K562 (cell line): ENCODE measurements around the gene PIRT. TPM values are rescaled to one million over a fixed set of nuclear protein-coding genes. Genes with fewer than 3 reads are reported as not detected.

Experiments used
- ATAC-seq: fragments of 200-7000 bp; cut with Tn5 transposase; 3 replicates; pipeline ENCODE4 v1.9.1; 2020; ENCODE audit warnings: moderate library complexity
- BruUV-seq: library from RNA; stranded (reverse); fragments of 400-500 nt; replicated peaks from 2 replicates; lab custom pipeline; 2021; lab: Mats Ljungman, UMichigan
- CTCF ChIA-PET: fragments of 300-600 bp; formaldehyde crosslinking; extraction: SDS; loops from one replicate; lab custom pipeline; 2021; ENCODE audit warnings: low intra/inter-chr PET ratio; lab: Yijun Ruan, JAX
- POLR2A ChIA-PET: fragments of 300-600, 350-650 bp; sonication (Branson Sonifier 250); formaldehyde crosslinking; extraction: SDS; loops from one replicate; lab custom pipeline; 2021; ENCODE audit warnings: antibody characterized with exemption, inconsistent platforms; lab: Yijun Ruan, JAX
- DNase-seq, 4 experiments: peaks; one replicate each; pipeline versions ENCODE4 v3.0.0 to v3.0.0-alpha.2; 2011 to 2018; ENCODE audit warnings: low spot score in 3 of 4, mixed read lengths in 3 of 4; ENCODE audit errors: extremely low read depth in 1 of 4
- FAIRE-seq: peaks from 2 replicates; lab custom pipeline; 2011; peaks lifted over from hg19 to GRCh38; lab: Jason Lieb, UNC
- H2AFZ ChIP-seq: 2 replicates; pipeline ENCODE4 v1.6.0; 2011; ENCODE audit warnings: low read depth, low read length, control low read depth, inconsistent platforms
- H3K27ac ChIP-seq: fragments of 200-600 bp; 3 replicates; pipeline ENCODE4 v1.8.0; 2011; ENCODE audit warnings: low read depth, mild to moderate bottlenecking, control low read depth, inconsistent platforms, low read length, moderate library complexity, mixed read lengths; ENCODE audit errors: extremely low read depth
- H3K27me3 ChIP-seq, 2 experiments: fragments of 300-600 bp in 1 of 2; 2 replicates in 1 of 2; 3 replicates in 1 of 2; pipeline versions ENCODE4 v1.6.0 to v1.8.0; 2011; ENCODE audit warnings: inconsistent platforms in 2 of 2, low read length in 2 of 2, mild to moderate bottlenecking in 1 of 2, mixed read lengths in 1 of 2, moderate library complexity in 1 of 2; ENCODE audit not compliant: control insufficient read depth in 2 of 2, insufficient read depth in 2 of 2
- H3K36me3 ChIP-seq: fragments of 300-600 bp; 3 replicates; pipeline ENCODE4 v1.8.0; 2011; ENCODE audit warnings: mild to moderate bottlenecking, low read length, inconsistent platforms; ENCODE audit not compliant: control insufficient read depth, insufficient read depth
- H3K4me1 ChIP-seq, 2 experiments: fragments of 200-600 bp in 1 of 2; replicated peaks in 1 of 2; 2 replicates in 1 of 2; 3 replicates in 1 of 2; pipeline versions ENCODE4 v1.5.1 to v1.8.0; 2011; ENCODE audit warnings: inconsistent platforms in 2 of 2, low read length in 2 of 2, mild to moderate bottlenecking in 1 of 2, mixed read lengths in 1 of 2, moderate library complexity in 1 of 2; ENCODE audit not compliant: control insufficient read depth in 2 of 2, insufficient read depth in 2 of 2
- H3K4me2 ChIP-seq: 2 replicates; pipeline ENCODE4 v1.6.1; 2011; ENCODE audit warnings: low read length, control low read depth, inconsistent platforms, mixed read lengths; ENCODE audit not compliant: insufficient read depth
- H3K4me3 ChIP-seq: fragments of 200-600 bp; sonication (generic), shearing (Covaris generic); 2 replicates; pipeline ENCODE4 v1.5.1; 2016; ENCODE audit warnings: control low read depth, inconsistent platforms
- H3K79me2 ChIP-seq: fragments of 200-600 bp; 3 replicates; pipeline ENCODE4 v1.8.0; 2011; ENCODE audit warnings: low read length, inconsistent platforms; ENCODE audit not compliant: control insufficient read depth, insufficient read depth
- H3K9ac ChIP-seq, 2 experiments: 2 replicates each; pipeline versions ENCODE4 v1.6.0 to v1.6.1; 2011; ENCODE audit warnings: low read depth in 2 of 2, low read length in 2 of 2, control low read depth in 1 of 2, inconsistent platforms in 1 of 2, mild to moderate bottlenecking in 1 of 2, mixed read lengths in 1 of 2; ENCODE audit not compliant: insufficient read depth in 1 of 2
- H3K9me1 ChIP-seq: one replicate; pipeline ENCODE4 v1.6.0; 2011; ENCODE audit warnings: inconsistent platforms, mild to moderate bottlenecking, low read length, moderate library complexity; ENCODE audit not compliant: control insufficient read depth, insufficient read depth
- H3K9me3 ChIP-seq: replicated peaks from 2 replicates; pipeline ENCODE4 v1.5.1; 2011; ENCODE audit warnings: low read depth, low read length, inconsistent platforms; ENCODE audit not compliant: control insufficient read depth, insufficient read depth
- H4K20me1 ChIP-seq: replicated peaks from 2 replicates; pipeline ENCODE4 v1.6.1; 2011; ENCODE audit warnings: low read length, inconsistent platforms, mixed read lengths; ENCODE audit not compliant: control insufficient read depth, insufficient read depth
- CBX5 ChIP-seq: IDR thresholded peaks from 2 replicates; pipeline ENCODE4 v1.6.1; 2014; ENCODE audit warnings: low read depth, borderline replicate concordance
- FOXP4 ChIP-seq: sonication (generic); formaldehyde crosslinking; IDR thresholded peaks from 2 replicates; pipeline ENCODE4 v1.8.0; 2022; ENCODE audit warnings: mild to moderate bottlenecking, missing genetic modification reagents, borderline replicate concordance
- L3MBTL2 ChIP-seq: fragments of 450-650 bp; IDR thresholded peaks from 2 replicates; pipeline ENCODE4 v1.6.1; 2016; ENCODE audit warnings: mild to moderate bottlenecking, moderate library complexity
- MNT ChIP-seq, 2 experiments: fragments of 450-650 bp; conservative IDR thresholded peaks; 2 replicates each; pipeline ENCODE4 v1.6.1; 2017; ENCODE audit warnings: mild to moderate bottlenecking in 2 of 2, moderate library complexity in 2 of 2
- NFATC3 ChIP-seq: fragments of 450-650 bp; IDR thresholded peaks from 2 replicates; pipeline ENCODE4 v1.6.1; 2017; ENCODE audit warnings: mild to moderate bottlenecking
- NUFIP1 ChIP-seq: fragments of 450-650 bp; IDR thresholded peaks from 2 replicates; pipeline ENCODE4 v1.6.1; 2018; ENCODE audit not compliant: partially characterized antibody
- POLR2H ChIP-seq: IDR thresholded peaks from 2 replicates; pipeline ENCODE4 v1.6.1; 2016; ENCODE audit warnings: missing genetic modification characterization, low read depth, mild to moderate bottlenecking, control low read depth, missing compliant biosample characterization, moderate library complexity
- TAF7 ChIP-seq: fragments of 450-650 bp; IDR thresholded peaks from 2 replicates; pipeline ENCODE4 v1.6.1; 2016; ENCODE audit warnings: missing genetic modification characterization, missing compliant biosample characterization
- ZNF277 ChIP-seq: fragments of 250-450 bp; sonication (Bioruptor Pico); IDR thresholded peaks from 2 replicates; pipeline ENCODE4 v1.8.0; 2022; ENCODE audit warnings: inconsistent platforms, mild to moderate bottlenecking, moderate library complexity, borderline replicate concordance
- WGBS: fragments of 100-300 bp; shearing (Covaris generic); methylation state at CpG from one replicate; pipeline ENCODE4 v1.1.6; 2016; ENCODE audit warnings: low coverage, mixed read lengths; ENCODE audit not compliant: insufficient coverage; ENCODE audit errors: missing lambda C conversion rate; 5-methylcytosine and 5-hydroxymethylcytosine counted together
- in situ Hi-C: fragments of 300-500 bp; cut with MboI; formaldehyde crosslinking; loops from 4 replicates; pipeline ENCODE4 v1.15.0; 2018; ENCODE audit warnings: inconsistent platforms, mixed read lengths
- intact Hi-C: fragments of 100-400 bp; cut with micrococcal nuclease; formaldehyde crosslinking; loops from 2 replicates; pipeline ENCODE4 v1.14.2; 2022
- polyA plus RNA-seq, 8 experiments: library from polyadenylated mRNA; depleted of rRNA in 4 of 8; stranded (reverse) in 5 of 8; unstranded in 3 of 8; fragments of >200 nt; fragmentation: Nextera tagmentation in 2 of 8; fragmentation: Illumina TruSeq in 1 of 8; extraction: Ambion mirVana in 2 of 8; extraction: Trizol in 1 of 8; gene quantifications; 2 replicates each; pipeline versions ENCODE4 v1.2.1 to v1.2.3, GENCODE V29; 2011 to 2014; ENCODE audit warnings: inconsistent platforms in 1 of 8, missing spikeins in 1 of 8
- total RNA-seq, 7 experiments: library from RNA; depleted of rRNA in 6 of 7; stranded (reverse); fragments of >200 nt in 6 of 7; fragmentation: Illumina TruSeq in 2 of 7; extraction: Trizol in 2 of 7; gene quantifications; 2 replicates each; pipeline versions ENCODE4 v1.2.1 to v1.2.3, GENCODE V29; 2011 to 2021; ENCODE audit warnings: low replicate concordance in 1 of 7
- TF ChIP-seq, protein P1 (sequence below): fragments of 450-650 bp; formaldehyde crosslinking; IDR thresholded peaks from 2 replicates; pipeline ENCODE4 v1.4.0; 2022; ENCODE audit warnings: missing genetic modification characterization

Gene PIRT
- total and polyA plus RNA-seq, 9 of the 15 experiments (the other 6 are each of a cell fraction or from before 2014, with no cell fraction given), result not detected

DNA sequence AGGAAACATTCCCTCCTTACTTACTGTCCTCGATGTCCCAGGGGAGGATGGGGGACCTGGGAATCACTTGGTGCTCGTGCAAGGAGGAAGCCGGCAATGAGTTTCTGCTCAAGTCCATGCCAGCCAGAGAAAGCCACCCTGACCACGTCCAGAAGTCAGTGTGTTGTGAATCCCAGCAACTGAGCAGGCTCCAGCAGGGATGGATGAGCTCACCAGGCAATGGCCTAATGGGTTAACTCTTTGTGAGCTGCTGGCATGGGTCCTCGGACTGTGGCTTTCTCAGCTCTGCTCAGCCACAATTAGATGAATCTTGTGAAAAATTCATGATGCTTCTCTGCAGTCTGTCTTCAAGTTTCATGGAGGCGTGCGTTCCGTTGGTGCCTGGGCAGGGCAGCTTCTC lies at the start of gene PIRT (continued):
- no peak for TF ChIP-seq ZNF277

DNA sequence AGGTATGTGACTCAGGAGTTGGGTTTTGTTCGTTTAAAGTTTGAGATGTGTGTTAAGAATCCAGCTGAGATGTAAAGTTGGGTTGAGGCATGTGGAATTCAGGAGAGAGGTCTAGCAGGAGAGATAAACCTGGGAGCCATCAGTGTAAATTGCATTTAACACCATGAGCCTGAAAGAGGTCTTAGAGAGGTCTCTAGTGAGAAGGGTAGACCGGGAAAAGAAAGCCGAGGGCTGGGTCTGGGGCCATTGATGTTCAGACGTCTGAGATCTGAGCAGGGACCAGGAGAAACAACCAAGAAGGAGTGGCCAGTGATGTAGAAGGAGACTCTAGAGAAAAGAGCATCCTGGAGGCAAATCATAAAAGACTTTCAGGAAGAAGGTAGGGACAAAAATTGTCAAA lies 44.1 kb upstream of the PIRT start:
- TF ChIP-seq NUFIP1, result no peak
- no peak for TF ChIP-seq CBX5
- TF ChIP-seq, protein P1, sequence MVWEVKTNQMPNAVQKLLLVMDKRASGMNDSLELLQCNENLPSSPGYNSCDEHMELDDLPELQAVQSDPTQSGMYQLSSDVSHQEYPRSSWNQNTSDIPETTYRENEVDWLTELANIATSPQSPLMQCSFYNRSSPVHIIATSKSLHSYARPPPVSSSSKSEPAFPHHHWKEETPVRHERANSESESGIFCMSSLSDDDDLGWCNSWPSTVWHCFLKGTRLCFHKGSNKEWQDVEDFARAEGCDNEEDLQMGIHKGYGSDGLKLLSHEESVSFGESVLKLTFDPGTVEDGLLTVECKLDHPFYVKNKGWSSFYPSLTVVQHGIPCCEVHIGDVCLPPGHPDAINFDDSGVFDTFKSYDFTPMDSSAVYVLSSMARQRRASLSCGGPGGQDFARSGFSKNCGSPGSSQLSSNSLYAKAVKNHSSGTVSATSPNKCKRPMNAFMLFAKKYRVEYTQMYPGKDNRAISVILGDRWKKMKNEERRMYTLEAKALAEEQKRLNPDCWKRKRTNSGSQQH (CRISPR knock-in tag), result no peak
- no peak for TF ChIP-seq FOXP4 (CRISPR knock-in tag)
- no peak for TF ChIP-seq MNT (conservative IDR thresholded peaks at IDR 0.05)
- TF ChIP-seq TAF7 (tag), result no peak
- no peak for TF ChIP-seq POLR2H (tag)
- TF ChIP-seq L3MBTL2, result no peak
- TF ChIP-seq NFATC3, result no peak
- H3K4me3 ChIP-seq, result no peak overlapping the region
- ATAC-seq, result no peak
- FAIRE-seq, result no peak
- no peak overlapping the region for H3K27ac ChIP-seq
- H3K27me3 ChIP-seq, result no peaks in the 10 kb centered on the region
- H3K4me1 ChIP-seq, result no peaks in the 10 kb centered on the region
- ChIA-PET POLR2A (no interaction called here), CTCF (no interaction called here)
- no TSS peak for BruUV-seq
- intact Hi-C loops, result no loop called here
- H3K9me1 ChIP-seq, result no peaks in the 10 kb centered on the region
- DNase-seq, result no peak
- no peak overlapping the region for H2AFZ ChIP-seq
- 4% methylated on average over 4 of the region's 4 CpGs for WGBS
- no peaks in the 10 kb centered on the region for H3K9me3 ChIP-seq
- H3K9ac ChIP-seq, result no peak overlapping the region
- in situ Hi-C loops, result loop anchor here (25.0 kb wide), 1 partner anchor 1105 kb away; the partner anchor contains the start of gene ZNF18
- no peaks in the 10 kb centered on the region for H3K36me3 ChIP-seq
- no peaks in the 10 kb centered on the region for H3K79me2 ChIP-seq
- no peak overlapping the region for H3K4me2 ChIP-seq
- H4K20me1 ChIP-seq, result no peaks in the 10 kb centered on the region
